ENCODE measurements around the gene ACY1.

DNA sequence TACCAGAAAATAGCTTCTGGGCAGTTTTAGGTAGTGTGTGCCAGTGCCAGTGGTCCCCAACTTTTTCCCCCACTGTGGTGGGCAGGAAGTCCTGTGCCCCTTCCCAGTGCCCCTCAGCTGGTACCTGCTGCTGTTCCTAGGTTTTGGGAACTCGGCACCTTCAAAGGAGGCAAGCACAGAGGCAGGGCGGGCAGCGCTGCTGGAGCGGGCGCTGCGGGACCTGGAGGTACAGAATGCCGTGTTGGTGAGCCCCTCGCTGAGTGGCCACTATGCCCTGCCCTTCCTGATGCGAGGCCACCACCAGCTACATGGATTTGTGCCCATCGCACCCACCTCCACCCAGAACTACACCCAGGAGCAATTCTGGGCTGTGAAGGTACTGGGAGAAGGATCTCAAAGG, 3.1 kb upstream of the ACY1 start:
- TF ChIP-seq, protein P1, sequence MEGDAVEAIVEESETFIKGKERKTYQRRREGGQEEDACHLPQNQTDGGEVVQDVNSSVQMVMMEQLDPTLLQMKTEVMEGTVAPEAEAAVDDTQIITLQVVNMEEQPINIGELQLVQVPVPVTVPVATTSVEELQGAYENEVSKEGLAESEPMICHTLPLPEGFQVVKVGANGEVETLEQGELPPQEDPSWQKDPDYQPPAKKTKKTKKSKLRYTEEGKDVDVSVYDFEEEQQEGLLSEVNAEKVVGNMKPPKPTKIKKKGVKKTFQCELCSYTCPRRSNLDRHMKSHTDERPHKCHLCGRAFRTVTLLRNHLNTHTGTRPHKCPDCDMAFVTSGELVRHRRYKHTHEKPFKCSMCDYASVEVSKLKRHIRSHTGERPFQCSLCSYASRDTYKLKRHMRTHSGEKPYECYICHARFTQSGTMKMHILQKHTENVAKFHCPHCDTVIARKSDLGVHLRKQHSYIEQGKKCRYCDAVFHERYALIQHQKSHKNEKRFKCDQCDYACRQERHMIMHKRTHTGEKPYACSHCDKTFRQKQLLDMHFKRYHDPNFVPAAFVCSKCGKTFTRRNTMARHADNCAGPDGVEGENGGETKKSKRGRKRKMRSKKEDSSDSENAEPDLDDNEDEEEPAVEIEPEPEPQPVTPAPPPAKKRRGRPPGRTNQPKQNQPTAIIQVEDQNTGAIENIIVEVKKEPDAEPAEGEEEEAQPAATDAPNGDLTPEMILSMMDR (IDR thresholded peaks at IDR 0.05): no peak
- no peak for TF ChIP-seq POLR2A (IDR thresholded peaks at IDR 0.05)

Data from esophagus squamous epithelium (tissue), 4 donors.